Measurements from ENCODE around the gene ABCB9.
A peak's percentile ranks its signal among the peaks of the same experiment; 100 is the strongest.

ABCB9 gene

DNA sequence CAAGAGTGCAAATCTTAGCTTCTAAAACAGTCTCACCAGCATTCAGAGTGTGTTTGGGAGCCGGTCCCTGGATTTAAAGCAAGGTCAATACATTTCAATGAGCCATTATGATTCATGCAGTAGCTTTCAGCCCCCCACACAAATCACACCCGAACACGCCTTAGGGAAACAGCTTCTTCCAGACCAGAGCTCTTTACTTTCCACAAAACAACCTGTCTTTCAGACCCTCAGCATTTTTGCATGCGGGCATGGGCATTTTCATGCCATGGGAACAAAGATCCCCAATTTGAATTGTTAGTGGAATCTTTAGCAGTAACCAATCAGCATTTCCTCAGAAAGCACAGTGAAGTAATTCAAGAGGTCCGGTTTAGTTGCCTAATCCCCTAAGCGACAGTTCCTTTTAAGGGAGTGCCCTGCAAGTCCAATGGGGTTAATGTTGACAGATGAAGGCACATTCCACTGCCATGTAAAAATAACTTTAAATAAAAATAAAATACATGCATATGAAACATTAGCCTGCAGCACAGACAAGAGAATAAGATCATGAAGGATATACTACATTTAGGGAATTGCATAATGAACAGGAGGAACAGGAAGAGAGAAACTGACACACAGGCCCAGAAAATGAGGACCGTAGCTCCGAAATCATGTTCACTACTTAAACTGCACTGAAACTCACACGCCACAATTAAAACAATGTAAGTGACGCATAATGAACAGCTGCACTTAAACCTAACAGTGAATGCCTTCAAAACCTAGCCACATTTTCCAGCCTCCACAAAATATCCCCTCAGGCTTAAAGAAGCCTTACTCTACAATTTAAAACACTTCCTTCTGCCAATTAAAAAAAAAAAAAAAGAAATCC, 74.4 kb downstream of the ABCB9 start:
- no peak for DNase-seq

DNA sequence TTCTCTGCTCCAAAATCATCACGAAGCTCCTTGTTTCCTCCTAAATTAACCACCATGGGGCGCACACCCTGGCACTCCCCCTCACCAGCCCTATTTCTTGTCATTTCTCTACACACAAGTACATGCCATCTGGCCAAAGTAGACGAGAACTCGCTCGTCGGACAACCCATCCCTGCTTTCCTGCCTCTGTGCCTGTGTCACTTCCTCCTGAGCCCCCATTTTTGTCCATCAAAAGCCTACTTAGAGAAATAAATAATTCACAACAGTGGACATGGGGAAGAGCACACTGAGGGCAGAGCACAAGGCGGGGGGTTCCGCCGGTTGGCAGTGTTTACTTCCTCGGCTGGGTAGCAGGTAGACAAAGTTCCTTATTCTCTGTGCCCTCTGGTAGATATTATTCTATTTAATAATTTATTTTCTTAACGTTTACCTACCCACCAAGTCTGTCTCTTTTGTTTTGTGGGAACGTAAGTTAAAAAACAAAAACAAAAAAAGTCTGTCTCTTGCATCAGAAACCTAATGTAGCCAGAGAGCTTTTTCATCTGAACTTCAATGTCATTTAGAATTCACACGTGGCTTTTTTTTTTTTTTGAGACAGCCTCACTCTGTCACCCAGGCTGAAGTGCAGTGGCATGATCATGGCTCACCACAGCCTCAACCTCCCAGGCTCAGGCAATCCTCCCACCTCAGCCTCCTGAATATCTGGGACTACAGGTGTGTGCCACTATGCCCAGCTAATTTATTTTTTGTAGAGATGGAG, 76.3 kb downstream of the ABCB9 start:
- no peak for DNase-seq

DNA sequence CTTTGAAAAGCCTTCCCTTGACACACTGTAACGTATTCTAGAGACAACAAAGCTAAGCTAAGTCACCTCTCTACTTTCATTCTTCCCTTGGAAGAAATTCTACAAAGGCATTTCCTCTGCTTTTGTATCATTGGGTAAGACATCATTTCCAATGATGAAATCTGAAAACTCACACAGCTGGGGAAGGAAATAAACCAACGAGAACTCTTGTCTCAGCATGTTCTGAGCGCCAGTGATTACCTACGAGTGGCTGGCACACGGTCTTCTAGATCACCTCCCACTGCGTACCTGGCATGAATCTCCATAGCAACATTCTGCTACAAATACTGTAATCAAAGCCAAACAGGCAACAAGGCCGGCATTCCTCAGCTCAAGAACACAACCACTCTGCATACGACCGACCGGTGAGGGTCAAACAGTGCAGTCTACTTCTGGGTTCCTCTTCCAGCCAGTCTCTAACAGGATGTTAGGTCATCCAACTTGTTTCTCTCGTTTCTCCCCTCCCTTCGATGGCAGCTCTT, 78.0 kb downstream of the ABCB9 start:
- peak; percentile 29 for DNase-seq

DNA sequence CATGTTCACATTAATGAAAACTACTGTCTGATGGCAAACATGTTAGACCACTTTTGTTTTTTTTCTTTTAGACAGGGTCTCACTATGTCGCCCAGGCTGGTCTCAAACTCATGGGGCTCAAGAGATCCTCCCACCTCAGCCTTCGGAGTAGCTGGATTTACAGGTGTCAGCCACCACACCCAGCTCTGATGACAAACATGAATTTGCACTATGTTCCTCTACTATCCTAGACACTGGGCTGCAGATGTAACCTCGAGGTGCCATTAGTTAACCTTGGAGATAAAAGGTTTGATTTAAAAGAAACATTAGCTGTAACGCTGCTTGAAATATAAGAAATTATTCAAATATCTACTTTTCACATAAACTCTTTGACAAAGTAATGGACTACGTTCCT, 78.4 kb downstream of the ABCB9 start:
- DNase-seq = no peak

DNA sequence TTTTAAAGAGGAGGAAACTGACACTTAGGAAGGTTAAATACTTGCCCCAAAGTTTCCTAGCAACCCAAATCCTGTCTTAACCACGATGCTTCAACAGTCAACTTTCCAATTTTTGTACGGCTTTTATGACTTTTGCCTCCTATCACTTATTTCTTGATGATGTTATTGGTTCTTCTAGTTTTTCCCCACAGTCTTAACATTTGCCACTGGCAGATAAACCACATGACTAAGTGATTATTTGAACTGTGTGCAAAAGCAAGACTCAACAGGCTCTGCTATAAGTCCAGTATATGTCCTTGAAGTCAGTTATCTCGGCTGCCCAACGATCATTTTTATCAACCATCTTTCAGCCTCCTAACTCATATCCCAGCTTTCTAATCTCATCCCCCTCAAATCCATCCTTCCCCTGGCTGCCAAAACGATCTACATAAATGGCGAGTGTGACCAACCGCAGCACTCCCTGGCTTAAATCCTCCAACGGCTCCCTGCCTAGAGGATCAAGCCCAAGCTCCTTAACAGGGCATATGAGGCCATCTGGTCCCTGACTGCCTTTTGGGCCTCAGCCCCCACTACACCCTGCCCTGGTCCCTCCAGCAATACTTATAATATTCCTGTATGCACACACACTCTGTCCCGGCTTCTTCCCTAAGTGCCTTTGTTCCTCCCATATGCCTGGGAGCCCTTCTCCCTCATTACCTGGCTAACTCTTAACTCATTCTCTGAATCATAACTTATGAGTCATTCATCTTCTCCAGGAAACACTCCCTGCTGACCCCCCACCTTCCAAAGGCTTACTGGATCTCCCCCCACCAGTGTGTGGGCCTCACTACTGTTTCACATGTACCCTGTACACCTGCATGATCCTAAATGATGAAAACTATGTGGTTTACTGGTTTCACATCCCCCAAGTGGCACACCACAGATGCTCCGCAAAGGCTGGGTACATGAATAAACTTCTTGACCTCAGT, 79.1 kb downstream of the ABCB9 start:
- no peak for DNase-seq

DNA sequence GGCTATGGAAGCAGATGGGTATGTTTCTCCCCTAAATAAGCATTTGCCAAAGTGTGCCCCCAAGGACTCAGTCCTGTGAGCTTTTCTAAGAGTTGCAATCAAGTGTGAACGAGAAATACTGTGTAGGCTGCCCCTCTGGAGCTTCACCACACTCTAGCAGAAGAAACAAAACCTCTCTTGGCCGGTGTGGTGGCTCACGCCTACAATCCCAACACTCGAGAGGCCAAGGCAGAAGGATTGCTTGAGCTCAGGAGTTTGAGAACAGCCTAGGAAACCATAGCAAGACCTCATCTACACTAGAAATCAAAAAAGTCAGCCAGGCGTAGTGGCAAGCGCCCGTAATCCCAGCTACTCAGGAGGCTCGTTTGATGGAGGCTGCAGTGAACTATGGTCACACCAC, 80.1 kb downstream of the ABCB9 start:
- DNase-seq = no peak

DNA sequence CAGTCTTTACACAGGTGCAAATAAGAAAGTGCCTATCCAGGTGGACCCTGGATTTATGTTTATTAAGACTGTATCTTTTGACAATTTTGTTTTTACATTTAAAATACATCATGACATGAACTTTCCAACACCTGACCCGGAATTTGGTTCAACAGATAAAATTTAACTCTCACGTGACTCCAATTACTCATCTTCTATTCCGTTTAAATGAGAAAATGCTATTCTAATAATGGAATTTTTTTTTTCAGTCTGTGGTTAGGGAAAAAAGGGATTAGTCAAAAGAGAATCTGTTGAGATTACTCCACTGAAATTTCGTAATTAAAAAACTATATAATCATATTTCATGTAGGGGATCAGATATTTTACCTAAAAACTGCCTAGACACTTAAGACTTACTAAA, 81.4 kb downstream of the ABCB9 start:
- DNase-seq = no peak

DNA sequence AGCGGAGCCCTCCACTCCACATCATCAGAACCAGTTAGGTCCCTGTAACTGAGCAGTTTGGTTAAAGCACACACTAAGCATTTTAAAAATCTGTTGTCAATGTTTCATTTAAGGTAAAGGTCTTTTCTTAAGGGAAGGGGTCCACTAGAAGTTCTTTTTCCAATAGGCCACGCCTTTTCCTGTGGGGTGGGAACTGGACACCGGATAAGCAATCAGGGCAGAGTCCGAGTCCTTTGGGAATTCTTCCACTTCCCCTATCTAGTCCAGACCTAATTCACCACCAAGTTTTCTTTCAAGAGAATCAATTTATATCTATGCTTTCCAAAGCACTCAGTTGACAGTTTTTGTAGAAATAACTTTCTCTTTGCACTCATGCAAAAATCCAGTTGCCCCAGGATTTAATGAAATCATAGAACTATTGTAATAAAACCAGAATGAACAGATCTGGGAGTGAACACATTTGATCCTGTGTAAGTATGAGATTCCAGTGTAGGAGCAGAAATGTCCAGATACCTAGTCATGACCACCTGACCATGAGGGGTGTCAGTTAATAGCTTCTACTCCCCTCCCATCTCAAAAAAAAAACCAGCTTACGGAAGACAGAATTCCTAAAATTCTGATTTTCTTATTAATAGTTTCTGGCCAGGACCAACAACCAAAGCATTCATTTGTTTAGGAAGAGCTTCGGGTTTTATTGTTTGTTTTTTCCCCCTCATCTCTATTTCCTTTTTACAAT, 82.0 kb downstream of the ABCB9 start:
- no peak for DNase-seq

DNA sequence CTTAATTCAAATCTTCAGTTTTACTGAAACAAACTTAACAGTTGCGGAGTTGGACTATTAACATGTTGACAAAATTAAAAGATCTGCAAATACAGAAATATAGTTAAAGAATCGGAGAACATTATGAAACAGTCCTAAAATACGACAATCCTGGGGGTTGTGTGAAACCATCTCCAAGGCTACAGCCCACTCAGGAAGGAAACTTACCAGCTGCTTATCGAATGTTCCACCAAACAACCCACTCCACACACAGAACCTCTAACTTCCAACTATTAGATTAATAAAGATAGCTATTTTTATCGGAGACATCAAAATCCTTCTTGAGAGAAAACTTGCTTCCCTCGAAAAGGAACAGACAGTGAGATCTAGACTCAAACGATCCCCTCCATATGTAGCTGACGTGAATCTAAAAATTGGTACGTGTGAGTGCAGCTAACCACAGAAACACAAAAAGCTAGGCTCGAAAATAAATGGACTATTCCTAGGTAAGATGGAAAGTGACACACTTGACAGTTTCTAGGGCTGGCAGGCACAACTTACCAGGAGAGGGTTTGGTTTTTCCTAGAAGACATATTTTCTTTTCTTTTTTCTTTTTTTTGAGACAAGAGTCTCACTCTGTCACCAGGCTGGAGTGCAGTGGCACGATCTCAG, 83.2 kb downstream of the ABCB9 start:
- no peak for DNase-seq

DNA sequence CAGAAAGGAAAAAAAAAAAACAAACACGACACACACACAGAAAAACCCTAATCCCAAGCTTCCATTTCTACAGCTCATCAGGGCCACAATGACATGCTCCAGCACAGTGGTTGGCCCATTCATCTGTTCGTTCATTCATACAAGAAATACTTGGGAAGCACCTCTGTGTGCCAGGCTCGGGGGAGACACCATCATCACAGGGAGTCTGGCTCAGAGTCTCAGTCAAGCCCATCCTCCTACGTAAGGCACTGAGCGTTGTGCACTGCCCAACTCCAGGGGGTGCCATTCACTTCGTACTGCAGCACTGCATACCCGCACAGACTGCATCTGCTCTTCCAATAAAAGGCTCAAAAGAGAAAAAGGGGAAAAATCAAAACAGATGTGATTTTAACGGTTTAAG, 85.6 kb downstream of the ABCB9 start:
- no peak for DNase-seq

DNA sequence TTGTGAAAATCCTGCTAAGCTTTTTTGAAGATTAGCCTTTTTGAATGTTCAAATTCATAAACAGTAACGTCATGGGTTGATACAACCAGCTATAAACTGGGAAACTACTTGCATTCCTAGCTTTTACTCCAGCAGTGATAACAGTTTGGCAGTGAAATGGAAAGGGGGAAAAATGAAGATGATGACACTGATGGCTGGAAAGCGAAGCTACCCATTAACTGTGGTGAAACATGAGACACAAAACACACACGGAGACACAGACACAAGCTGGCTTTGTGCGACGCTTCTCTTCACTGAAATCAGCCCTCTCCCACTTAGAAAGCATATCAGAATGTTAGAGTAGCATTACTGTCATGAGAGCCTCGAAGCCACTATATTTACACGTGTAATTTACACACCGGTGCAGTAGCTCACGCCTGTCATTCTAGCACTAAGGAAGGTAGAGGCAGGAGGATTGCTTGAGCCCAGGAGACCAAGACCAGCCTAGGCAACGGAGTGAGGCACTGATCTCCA, 86.1 kb downstream of the ABCB9 start:
- no peak for DNase-seq

All from NCI-H774 (cell line).